Smooth muscle cell of the brain vasculature (primary cell): Measurements from ENCODE around the gene RIN3.
"Not testable (repeated sequence)": the region's sequence is repeated elsewhere in the genome, so short reads cannot be mapped to it uniquely, and the experiment has no call there.

Experiments used
- DNase-seq: peaks from one replicate; pipeline ENCODE4 v3.0.0-alpha.2; 2012; ENCODE audit warnings: low read depth, low spot score

Gene RIN3

DNA sequence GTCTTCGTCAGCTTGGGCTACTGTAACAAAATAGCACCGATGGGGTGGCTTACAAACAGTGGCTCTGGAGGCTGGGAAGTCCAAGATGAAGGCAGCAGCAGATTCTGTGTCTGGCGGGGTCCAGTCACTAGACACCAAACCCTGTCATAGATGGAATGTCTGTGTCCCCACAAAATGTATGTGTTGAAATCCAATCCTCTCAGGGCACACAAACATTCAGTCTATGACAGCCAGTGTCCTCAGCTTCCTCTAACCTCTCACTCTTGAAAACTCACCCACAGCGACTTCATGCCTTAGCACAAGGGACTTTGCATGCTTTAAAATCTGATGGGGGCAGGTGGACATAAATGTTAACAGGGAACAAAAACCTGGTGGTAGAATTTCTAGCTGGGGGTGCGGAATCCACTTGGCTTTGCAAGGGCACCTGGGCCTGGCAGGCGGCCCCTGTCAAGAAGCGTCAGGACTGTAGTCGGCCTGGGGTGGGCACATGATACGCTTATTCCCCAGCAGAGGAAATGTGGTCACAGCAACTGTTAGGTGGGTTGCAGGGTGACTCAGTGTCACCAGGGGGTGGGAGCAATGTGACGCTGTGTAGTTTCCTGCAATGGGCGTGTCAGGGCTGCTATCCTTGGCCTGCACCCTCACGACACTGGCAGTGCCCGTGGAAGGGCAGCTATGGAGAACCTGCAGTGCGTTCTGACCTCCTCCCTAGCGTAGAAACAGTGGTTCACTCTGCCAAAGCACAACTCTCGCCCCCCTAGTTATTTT, 17.7 kb downstream of the RIN3 start:
- DNase-seq, result no peak

DNA sequence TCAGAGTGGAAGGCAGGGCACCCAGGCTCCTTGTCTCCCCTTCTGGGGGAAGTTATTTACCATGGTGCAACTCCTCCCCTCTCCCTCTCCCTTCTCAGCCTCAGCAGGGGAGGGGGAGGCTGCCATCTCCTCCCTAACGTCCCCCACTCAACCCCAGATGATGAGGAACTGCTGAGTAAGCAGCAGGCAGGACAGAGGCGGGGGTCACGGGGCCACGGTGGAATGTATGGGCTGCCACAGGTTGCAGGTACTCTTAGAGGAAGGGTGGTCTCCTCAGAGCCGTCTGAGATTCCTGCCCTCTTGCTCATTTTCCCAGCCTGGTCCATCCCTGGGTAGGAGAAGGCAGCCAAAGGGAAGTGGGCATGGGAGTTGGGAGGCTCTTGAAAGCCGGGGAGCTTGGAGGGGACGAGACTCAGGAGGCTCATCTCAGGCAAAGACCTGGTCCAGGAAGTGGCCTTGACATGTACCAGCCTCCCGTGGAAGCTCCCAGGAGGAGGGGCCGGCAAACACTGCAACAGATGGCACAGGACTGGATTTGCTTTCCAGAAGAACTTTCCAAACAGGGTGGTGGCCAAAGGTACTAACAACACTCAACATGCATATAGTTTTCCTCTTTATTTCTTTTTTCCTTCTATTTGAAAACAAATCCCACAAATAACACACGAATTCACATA, 19.0 kb downstream of the RIN3 start:
- DNase-seq, result no peak

DNA sequence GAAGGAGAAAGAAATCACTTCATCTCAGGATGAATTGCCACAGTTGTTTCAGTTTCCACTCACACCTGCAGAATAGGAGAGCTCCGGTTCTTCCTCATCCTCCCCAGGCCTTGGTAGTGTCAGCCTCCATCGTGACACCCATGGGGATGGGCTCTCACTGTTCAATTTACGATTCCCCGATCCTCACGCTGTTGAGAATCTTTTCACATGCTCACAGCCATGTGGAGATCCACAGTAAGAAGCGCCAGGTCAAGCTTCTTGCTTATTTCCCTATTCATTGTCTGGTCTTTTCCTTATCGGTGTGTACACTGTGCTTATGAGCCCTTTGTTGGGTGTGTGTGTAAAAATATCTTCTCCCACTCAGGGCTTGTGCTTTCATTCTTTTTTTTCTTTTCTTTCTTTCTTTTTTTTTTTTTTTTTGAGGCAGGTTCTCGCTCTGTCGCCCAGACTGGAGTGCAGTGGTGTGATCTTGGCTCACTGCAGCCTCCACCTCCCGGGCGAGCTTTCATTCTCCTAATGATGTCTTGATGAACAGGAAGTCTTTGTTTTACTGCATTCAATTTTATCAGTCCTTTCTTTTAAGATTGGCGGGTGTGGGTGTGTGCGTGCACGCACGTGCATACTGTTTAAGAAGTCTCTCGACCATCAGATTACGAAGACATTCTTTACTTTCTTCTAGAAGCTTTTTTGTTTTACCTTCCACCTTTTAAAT, 21.5 kb downstream of the RIN3 start:
- no peak for DNase-seq

DNA sequence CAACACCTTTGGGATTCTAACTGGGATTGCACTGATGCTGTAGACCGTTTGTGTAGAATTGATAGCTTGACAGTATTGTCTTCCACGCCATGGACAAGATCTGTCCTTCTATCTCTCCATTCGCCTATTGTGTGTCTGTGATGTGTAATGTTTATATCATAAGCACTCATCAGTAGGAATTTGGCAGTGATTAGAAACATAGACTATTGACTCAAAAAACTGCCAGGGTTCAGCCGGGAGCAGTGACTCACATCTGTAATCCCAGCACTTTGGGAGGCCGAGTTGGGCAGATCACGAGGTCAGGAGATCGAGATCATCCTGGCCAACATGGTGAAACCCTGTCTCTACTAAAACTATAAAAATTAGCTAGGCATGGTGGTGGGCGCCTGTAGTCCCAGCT, 22.6 kb downstream of the RIN3 start:
- DNase-seq, result not testable (repeated sequence)

DNA sequence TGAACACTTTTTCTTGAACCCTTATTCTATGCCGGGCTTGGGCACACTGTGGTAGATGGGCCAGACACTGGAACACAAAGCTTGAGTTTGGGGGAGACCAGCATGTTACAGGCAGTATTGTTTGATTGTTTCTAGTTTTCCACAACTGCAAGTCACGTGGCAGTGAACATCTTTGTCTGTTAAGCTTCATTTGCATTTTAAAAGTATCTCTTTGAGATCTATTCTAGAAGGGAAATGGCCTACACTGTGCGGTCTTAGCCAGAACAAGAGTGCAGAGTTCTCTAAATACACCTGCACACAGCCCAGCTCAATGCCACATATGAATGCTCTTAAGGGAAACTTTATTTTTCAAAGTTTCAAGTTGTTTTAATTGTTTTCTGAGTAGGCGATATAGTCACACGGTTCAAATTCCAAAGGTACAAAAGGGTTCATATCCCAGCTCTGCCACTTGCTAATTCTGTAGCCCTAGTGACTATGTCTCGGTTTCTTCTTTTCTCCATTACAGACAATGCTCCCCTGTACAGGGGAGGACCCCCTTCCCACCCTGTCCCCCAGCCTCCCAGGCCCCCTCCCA, 24.9 kb downstream of the RIN3 start:
- no peak for DNase-seq

DNA sequence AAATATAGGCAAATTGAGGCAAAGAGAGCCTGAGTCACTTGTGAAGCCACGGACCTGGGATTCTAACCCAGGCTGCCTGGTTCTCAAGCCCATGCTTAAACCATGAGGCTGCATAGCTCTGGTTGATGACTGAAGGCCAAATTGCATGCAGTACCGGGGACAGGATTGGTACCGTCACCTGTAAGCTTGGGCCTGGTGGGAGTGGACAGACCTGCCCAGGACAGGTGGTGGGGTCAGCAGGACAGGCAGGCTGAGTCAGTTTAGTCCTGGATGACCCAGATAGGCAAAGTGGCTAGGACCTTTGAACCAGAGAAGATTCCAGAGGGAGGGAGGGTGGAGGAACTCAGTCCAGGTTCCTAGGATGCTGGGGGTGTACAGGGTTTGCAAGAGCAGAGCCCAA, 25.8 kb downstream of the RIN3 start:
- DNase-seq, result no peak

DNA sequence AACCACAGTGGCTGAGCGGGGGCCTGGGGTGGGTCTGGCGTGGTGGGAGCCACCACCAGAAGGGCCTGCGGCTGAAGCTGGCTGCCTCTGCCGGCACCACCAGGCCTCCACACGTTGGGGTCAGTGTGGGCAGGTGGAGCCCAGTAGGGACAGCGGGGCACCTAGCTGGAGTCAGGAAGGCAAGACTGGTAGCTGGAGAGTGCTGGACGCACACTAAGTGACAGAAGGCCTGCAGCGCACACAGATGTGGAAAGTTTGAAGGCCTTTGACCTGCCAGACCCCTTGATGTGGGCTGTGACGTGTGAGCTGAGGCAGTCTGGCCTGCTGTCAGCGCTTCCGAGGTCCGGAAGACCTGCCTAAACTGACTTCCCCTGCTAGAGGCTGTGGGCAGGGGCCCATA, 26.3 kb downstream of the RIN3 start:
- DNase-seq, result no peak

DNA sequence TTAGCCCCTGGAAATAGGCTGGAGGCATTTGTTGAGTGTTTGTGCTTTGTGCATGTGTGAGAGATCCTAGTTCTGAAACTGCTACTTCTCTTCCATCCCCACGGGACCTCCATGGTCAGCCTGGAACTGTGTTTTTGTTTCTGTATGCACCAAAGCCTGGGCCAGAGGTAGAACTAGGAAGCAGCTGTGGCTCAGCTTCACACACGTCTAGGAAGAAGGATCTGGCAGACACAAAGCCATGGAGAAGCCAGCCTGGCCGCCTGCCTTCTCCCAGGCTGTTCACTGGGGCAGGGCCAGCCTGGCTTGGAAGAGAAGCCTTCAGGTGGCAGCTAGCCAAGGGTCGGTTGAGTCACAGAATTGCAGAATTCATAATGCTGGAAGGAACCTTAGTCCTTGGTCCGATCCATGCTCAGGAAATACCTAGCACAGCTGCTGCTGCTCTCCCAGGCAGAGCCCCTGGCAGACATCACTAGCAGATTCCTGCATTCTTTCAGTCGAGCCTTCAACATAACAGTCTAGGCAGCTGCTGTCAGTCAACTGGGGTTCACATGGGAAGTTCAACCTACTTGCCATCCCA, 27.0 kb downstream of the RIN3 start:
- peak; percentile 95 for DNase-seq

DNA sequence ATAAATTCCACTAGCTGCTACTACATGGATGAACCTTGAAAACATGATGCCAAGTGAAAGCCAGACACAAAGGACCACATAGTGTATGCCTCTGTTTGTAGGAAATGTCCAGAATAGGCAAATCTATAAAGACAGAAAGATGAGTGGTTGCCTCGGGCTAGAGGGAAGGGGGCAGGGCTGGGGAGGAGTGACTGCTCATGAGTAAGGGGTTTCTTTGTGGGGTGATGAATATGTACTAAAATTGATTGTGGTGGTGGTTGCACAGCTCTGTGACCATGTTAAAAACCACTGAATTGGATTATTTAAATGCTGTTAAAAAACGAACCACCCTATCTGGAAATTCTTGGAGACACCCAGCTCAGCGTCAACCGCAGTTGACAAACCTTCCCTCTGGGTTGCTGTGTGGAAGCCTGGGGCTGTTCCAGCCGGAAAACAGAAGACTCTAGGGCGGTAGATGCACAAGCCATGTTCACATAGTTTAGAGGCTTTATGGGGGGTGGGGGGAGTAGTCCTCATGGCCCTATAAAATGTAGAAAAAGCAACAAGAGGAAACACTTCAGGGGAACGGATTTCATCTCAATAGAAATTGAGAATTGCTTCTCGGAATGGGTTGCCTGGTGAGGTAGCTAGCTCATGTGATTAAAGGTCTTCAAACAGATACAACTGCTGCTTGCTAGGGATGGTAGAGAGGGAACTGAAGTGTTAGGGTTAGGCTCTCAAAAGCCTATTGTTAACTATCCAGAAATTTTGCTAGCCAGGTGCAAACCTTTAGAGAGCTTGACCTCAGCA, 29.4 kb downstream of the RIN3 start:
- DNase-seq, result no peak

DNA sequence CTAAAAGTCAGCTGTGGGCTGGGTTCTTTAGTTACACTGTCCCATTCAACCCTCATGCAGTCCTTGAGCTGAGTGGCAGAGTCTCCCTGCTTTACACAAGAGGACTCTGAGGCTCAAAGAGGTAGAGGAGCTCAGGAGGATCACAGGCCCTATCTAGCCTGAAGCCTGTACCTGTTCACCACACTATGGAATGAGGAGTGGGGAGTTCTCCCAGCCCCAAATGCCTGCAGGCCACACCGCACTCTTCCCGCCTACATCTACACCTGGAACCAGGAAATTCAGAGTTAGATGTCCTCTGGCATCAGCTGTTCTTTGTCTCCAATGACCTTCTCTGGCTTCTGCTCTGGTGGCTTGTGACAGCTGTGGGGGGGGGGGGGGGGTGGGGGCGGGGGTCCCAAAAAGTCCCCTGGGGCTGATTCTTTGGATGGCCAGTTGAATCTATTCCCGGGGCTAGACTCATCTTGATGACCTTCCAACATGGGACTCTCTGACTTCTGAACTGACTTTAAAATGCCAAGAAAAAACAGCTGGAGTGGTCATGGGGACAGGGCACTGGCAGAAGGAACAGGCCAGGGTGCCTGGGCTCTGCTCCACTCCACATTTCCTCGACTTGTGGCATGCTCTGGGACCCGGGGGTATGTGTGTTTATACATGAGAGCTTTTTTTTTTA, 30.6 kb downstream of the RIN3 start:
- DNase-seq, result no peak

DNA sequence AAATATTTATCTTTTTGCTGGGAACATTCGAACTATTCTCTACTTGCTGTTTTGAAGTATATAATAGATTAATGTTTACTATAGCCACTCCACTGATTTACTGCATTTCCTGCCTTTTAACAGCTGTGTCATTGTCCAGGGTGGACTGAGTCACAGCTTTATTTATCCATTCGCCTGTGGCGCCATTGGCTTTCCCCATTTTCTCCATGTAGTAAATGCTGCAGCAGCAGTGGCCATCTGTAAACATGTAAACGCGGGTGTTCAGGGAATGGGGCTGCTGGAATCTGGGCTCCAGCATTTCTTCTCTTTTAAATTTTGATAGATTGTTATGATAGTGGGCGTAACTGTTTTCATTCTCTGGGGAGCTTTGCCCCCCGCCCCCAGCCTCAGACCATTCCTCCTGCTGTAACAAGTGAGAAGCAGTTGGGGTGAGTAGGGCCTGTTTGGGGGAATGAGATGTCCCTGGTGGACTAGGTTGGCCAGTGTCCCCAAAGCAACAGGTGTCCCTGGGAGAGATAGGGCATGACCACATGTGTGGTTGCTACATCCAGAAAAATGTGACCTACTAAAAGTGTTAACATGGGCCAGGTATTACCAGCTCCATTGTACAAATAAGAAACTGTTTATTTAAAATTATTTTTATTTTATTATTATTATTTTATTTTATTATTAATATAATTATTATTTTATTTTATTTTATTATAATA, 32.9 kb downstream of the RIN3 start:
- DNase-seq, result no peak

DNA sequence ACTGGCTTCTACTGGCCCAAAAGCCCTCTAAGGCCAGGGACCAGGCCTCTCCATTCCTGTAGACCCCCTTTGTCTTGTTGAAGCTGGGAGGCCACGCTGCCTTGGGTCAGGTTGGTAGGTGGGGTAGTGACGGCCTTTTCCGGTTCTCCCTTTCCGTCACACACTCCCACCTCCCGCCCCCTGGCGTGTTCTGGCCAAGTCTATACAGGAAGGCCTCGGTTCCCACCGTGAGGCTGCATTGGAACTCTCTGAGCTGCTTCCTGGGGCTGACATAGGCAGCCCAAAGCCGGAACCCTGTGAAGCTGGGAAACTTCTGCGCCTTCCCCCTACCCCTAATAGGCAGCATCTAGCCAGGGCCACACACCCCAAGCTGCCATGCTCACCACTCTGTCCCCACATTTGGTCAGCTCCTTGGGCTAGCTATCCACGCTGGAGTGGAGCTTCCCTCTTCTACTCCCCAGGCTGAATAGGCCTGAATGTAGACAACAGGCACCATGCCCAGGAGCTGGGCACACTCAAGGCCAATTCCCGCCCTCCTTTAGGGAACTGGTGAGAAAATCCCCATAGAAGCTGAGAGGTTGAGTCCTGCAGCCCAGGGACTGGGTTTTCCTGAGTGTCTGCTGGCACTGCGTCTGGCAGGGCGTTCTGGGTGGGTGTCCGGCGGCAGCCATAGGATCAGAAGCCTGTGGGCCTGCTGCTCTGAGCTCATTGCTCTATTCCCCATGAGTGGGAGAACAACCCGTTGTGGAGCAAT, 35.7 kb downstream of the RIN3 start:
- DNase-seq, result no peak

DNA sequence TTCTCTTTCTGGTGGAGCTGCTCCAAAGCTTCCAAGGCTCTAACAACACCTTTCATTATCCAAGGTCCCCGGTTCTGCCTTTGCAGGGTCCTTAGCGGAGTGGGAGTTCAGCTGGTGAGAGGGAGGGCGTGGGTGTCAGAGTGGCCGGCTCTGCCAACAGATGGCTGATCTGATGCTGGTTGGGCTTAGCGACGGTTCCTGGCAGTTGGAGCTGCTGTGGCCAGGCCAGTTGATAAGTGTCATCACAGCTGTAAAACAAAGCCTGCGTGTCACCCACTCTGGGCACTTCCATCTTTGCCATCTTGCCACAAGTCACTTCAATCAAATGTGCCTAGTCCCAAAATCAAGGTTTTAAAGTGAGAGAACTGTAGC, 36.3 kb downstream of the RIN3 start:
- DNase-seq, result no peak

DNA sequence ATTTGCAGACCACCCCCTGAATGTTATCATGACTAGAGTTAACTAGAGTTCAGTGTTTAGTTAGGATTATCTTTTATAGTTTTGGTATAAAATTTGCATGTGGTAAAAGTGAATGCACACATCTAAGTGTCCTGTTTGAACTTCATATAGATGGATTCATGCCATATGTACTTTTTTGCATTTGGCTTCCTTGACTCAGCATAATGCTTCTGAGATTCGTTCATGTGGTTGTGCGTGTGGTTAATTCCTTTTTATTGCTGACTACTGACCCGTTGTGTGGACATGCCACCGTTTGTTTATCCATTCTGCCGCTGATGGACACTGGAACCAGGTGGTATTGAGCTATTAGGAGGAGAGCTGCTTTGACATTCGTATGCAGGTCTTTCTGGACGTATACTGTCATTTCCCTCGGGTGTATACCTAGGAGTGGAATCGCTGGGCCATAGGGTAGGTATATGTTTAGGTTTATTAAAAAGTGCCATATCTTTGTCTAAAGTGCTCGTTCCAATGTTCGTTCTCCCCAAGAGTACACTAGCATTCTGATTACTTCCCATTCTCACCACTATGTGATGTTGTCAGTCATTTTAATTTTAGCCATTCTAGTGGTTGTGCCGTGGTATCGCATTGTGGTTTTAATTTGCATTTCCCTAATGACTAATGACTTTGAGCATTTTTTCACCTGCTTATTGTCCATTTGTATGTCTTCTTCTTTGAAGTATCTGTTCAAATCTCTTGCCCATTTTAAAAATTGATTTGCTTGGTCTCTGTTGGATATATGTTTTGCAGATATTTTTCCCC, 37.7 kb downstream of the RIN3 start:
- no peak for DNase-seq

DNA sequence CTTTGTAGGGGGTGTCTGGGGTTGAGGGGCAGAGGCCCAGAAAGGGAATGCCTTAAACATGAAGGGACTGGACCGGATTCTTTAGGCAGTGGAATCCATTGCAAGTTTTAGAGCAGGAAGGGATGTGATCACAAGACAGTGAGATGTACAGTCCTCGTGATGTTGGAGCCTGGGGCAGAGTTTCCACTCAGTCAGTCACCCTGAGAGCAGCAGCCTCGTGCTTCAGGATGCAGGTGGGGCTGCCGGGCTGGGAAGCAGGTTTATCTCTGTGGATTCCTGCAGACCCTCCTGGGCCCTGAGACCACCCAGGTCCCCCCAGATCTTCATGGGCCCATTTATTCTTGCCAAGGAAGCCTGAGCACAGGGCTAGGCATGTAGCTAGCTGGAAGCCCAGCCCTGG, 38.5 kb downstream of the RIN3 start:
- no peak for DNase-seq

DNA sequence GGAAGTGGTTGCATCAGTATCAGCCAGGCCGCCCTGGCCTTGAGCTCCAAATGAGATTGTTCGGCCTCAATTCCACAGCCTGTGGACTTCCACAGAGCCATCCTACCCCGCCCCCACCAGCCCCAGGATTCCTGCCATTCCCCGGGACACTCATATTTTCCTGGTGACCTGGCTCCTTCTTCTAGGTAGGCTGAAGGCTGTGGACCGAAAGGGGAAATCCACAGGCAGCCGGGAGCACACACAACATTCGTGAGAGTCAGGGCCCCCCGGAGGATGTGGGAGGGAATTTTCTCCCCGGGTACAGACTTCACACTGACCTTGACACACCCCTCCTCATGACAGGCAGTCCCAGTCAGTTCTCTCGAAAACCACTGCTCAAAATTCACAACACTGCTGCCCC, 39.9 kb downstream of the RIN3 start:
- no peak for DNase-seq

DNA sequence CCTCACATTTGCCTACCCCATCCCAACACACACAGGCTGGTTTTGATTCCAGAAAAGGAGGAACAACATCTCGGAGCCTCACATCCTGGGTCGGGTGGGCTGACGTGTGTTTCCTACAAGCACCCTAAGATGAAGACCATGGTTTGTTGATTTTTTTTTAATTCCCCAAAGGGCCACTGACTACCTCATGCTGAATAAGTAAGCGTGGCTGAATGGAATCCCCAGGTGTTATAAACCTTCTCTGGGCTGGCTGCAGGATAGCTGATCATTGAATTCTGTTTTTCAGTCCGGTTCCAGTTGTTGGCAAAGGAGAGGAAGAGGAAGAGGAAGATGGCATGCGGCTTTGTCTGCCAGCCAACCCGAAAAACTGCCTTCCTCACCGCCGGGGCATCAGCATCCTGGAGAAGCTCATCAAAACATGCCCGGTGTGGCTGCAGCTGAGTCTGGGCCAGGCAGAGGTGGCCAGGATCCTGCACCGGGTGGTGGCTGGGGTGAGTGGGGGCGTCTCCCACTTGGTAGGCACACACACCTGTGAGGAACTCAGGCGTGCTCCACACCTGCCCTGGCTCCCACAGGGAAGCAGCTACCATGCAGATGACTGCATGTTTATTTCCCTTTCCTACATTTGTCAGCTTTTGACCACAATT, 42.0 kb downstream of the RIN3 start:
- no peak for DNase-seq

DNA sequence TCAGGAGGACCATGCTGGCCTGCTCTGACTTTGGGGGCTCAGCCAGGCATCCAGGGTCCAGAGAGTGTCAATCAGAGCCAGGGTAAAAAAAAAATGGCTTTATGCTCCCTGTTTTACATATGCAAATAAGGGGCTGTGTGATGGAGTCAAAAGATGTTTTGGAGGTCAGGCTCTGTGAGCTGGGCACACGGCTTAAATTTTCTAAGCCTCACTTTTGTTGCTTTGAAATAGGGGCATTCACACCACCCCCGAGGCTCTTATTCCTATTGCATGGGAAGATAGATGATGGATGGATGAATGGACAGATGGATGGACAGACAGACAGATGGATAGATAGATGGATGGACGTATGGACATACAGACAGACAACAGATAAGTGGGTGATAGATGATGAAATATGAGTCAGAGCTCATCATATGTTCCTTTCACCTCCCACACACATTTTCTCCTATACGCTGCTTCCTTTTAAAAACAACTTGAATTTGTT, 42.7 kb downstream of the RIN3 start:
- DNase-seq, result no peak
